Body of pancreas (tissue), 4 donors: ENCODE measurements around the gene TSC22D2.

Experiments used
- CTCF ChIP-seq, 7 experiments: fragments of 450-650 bp in 4 of 7; fragments of 200-600 bp in 3 of 7; sonication (generic) in 3 of 7; IDR thresholded peaks; one replicate each; pipeline ENCODE4 v1.5.1; 2016 to 2019; ENCODE audit warnings: antibody characterized with exemption in 7 of 7
- POLR2A ChIP-seq, 3 donors: fragments of 450-650 bp; IDR thresholded peaks; one replicate each; pipeline ENCODE4 v1.6.1; 2016; ENCODE audit warnings: antibody characterized with exemption in 3 of 3, mild to moderate bottlenecking in 2 of 3

DNA sequence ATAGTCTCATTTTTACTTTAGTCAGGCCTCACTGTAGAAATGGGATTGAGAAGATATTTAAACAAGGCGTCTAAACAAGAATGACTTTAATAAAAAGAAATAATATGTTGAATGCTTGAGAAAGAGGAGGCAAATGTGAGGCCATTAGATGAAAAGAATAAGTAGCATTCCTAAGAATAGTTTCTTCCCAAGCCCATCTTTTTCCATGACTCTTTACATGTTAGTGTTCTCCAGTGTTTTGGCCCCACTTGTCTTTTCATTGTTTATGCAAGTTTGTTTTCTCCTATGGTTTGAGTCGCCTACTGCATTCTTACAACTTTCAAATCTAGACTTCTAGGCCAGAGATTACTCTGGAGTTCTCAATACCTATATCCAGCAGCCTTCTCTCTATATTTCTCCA lies 39.0 kb downstream of the TSC22D2 start:
- TF ChIP-seq POLR2A (IDR thresholded peaks at IDR 0.05) (no peak), CTCF (IDR thresholded peaks at IDR 0.05) (no peak)
